HEK293T (cell line): ENCODE measurements around the gene FOXA3.

Source experiments
- CTCF ChIA-PET: fragments of 350-600 bp; formaldehyde crosslinking; extraction: SDS; loops from one replicate; lab custom pipeline; 2021; ENCODE audit warnings: antibody characterized with exemption, inconsistent platforms; lab: Yijun Ruan, JAX
- POLR2A ChIA-PET: fragments of 350-600 bp; formaldehyde crosslinking; extraction: SDS; loops from one replicate; lab custom pipeline; 2020; ENCODE audit warnings: antibody characterized with exemption, inconsistent platforms; lab: Yijun Ruan, JAX
- DNase-seq: peaks from one replicate; pipeline ENCODE4 v3.0.0; 2012; ENCODE audit warnings: mixed read lengths; ENCODE audit errors: extremely low spot score
- ARNT ChIP-seq: fragments of 450-650 bp; IDR thresholded peaks from 2 replicates; pipeline ENCODE4 v1.6.1; 2017; ENCODE audit warnings: mild to moderate bottlenecking
- BHLHE40 ChIP-seq: fragments of 450-650 bp; IDR thresholded peaks from 2 replicates; pipeline ENCODE4 v1.6.1; 2016; ENCODE audit warnings: mild to moderate bottlenecking, moderate library complexity, borderline replicate concordance
- CTBP1 ChIP-seq: fragments of 450-650 bp; IDR thresholded peaks from 2 replicates; pipeline ENCODE4 v1.6.1; 2016; ENCODE audit warnings: borderline replicate concordance
- ELF4 ChIP-seq: fragments of 450-650 bp; IDR thresholded peaks from 2 replicates; pipeline ENCODE4 v1.6.1; 2017; ENCODE audit warnings: antibody characterized with exemption
- FOXA1 ChIP-seq: fragments of 450-650 bp; IDR thresholded peaks from 2 replicates; pipeline ENCODE4 v1.6.1; 2016; ENCODE audit warnings: mild to moderate bottlenecking
- FOXK2 ChIP-seq: fragments of 450-650 bp; IDR thresholded peaks from 2 replicates; pipeline ENCODE4 v1.6.1; 2016; ENCODE audit warnings: mild to moderate bottlenecking
- FOXM1 ChIP-seq: fragments of 450-650 bp; IDR thresholded peaks from 2 replicates; pipeline ENCODE4 v1.6.1; 2017; ENCODE audit warnings: mild to moderate bottlenecking, borderline replicate concordance
- HDGF ChIP-seq: fragments of 450-650 bp; IDR thresholded peaks from 2 replicates; pipeline ENCODE4 v1.6.1; 2017; ENCODE audit warnings: antibody characterized with exemption, borderline replicate concordance
- L3MBTL2 ChIP-seq: fragments of 450-650 bp; conservative IDR thresholded peaks from 2 replicates; pipeline ENCODE4 v1.6.1; 2016; ENCODE audit warnings: mild to moderate bottlenecking
- LEF1 ChIP-seq: fragments of 450-650 bp; IDR thresholded peaks from 2 replicates; pipeline ENCODE4 v1.6.1; 2017; ENCODE audit warnings: mild to moderate bottlenecking, borderline replicate concordance
- NFRKB ChIP-seq: fragments of 450-650 bp; IDR thresholded peaks from 2 replicates; pipeline ENCODE4 v1.6.1; 2016; ENCODE audit warnings: mild to moderate bottlenecking, moderate library complexity
- SP1 ChIP-seq: fragments of 450-650 bp; IDR thresholded peaks from 2 replicates; pipeline ENCODE4 v1.6.1; 2017
- SUZ12 ChIP-seq: fragments of 450-650 bp; IDR thresholded peaks from 2 replicates; pipeline ENCODE4 v1.6.1; 2016; ENCODE audit warnings: mild to moderate bottlenecking
- TARDBP ChIP-seq: fragments of 450-650 bp; IDR thresholded peaks from 2 replicates; pipeline ENCODE4 v1.6.1; 2016
- ZNF384 ChIP-seq: fragments of 450-650 bp; IDR thresholded peaks from 2 replicates; pipeline ENCODE4 v1.6.1; 2016
- TF ChIP-seq, protein P1 (sequence below): fragments of 450-650 bp; IDR thresholded peaks from 2 replicates; pipeline ENCODE4 v1.6.1; 2016

FOXA3 gene

DNA sequence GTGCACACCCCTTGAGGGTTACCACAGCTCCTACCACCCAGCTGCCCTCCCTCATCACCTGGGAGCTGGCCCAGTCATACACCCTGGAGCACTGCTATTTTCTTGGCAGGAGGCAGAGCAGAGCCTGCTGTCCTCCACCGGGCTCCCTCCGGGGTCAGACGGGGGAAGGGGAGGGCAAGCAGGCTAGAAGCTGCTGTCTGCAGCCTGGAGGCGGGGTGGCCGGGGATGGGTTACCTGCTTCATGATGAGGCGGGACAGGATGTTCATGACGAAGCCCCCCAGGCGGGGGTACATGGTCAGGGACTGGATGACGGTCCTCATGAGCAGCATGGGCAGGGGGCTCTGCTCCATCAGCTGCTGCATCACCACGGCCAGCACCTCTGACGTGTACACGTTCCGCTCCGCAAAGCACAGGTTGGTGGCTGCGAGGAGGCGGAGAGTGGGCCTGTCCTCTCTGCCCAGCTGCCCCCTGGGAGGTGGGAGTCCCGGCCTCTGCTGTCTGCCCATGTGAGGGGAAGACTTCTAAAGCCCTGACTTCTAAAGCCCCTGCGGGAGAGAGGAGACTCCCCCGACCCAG lies 46.3 kb upstream of the FOXA3 start:
- TF ChIP-seq ARNT = no peak
- TF ChIP-seq SP1 = no peak
- CTCF ChIA-PET = interaction anchor here (1.4 to 1.8 kb wide), 2 partner anchors 10 to 260 kb away, joined by 4 to 6 read pairs; no protein-coding TSS in a partner anchor
- POLR2A ChIA-PET = no interaction called here
- DNase-seq = no peak

DNA sequence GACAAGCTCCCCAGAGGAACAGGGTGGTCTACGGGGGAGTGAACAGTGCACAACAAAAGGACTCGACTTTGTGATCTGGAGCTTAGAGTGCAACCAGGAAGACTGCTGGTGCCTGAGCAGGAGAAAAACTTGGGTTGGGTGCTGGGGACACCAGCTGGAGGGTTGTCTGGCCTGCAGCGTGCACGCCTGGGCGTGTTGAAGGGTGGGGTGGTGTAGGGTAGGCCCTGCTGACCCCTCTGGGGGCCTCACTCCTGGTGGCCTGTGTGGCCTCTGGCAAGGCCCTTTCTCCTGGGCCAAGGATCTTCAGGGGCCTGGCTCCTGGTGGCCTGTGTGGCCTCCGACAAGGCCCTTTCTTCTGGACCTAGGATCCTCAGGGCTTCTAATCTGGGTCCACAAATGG lies 44.4 kb upstream of the FOXA3 start:
- DNase-seq = no peak
- no peak for TF ChIP-seq BHLHE40
- no peak for TF ChIP-seq SP1
- TF ChIP-seq, protein P1, sequence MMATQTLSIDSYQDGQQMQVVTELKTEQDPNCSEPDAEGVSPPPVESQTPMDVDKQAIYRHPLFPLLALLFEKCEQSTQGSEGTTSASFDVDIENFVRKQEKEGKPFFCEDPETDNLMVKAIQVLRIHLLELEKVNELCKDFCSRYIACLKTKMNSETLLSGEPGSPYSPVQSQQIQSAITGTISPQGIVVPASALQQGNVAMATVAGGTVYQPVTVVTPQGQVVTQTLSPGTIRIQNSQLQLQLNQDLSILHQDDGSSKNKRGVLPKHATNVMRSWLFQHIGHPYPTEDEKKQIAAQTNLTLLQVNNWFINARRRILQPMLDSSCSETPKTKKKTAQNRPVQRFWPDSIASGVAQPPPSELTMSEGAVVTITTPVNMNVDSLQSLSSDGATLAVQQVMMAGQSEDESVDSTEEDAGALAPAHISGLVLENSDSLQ = no peak
- no peak for TF ChIP-seq CTBP1
- TF ChIP-seq FOXK2 = no peak
- TF ChIP-seq FOXM1 = no peak
- TF ChIP-seq HDGF = no peak
- no peak for TF ChIP-seq TARDBP
- TF ChIP-seq SUZ12 = no peak
- ChIA-PET CTCF (no interaction called here), POLR2A (no interaction called here)

DNA sequence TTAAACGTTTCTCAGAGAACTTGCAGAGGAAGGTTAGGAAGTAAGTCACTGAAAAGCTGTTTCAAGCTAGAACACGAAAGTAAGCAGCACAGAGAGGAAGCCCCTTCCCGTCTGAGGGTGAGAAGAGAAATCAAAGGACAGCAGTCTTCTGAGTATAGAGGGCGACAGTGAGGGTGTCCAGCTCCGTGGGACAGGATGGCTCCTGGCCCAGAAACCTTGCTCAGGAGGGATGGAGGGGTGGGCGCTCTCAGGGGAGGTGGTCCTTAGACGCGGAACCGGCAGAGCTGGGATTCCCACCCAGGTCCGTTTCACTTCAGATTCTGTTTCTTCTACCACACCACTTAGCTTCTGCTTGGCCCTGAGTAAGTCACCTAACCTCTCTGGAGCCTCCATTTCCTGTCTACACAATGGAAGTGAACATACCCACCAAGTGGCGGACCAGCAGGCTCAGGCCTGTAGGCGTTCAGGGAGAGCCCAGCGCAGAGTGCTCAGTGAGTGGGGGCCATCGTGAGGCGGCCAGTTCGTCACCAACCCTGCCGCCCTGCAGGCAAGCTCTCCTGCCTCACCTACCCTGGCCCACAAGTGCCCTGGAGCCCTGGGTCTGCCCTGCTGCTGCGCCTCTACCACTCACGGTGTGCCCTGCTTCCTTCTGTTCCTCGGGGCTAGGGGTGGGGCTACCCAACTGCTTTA lies 43.6 kb upstream of the FOXA3 start:
- POLR2A ChIA-PET = no interaction called here
- DNase-seq = no peak
- TF ChIP-seq LEF1 (no peak), ELF4 (no peak), FOXA1 (no peak), ZNF384 (no peak), CTBP1 (no peak), ARNT (no peak), FOXM1 (no peak), SP1 (no peak), SUZ12 (no peak), TARDBP (no peak), HDGF (no peak), NFRKB (no peak), BHLHE40 (no peak)
- TF ChIP-seq, protein P1 = no peak
- CTCF ChIA-PET = no interaction called here

DNA sequence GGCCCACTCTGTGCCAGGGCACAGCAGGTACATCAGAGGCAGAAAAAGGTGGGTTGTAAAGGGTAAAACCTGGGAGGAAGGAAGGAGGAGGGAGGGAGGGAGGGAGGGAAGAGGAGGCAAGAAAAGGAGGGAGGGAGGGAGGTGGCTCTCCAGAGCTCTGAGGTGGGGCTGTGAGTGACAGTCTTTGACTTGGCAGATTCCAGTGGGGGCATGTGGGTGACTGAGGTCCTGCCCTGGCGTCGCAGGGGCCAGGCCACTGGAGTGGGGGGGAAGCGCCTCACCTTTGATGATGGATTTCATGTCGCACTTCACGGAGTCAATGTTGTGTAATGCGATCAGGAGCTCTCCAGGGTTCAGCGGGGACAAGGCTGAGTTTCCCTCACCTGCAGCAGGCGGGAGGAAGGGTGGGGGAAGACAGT lies 43.0 kb upstream of the FOXA3 start:
- ChIA-PET POLR2A (no interaction called here), CTCF (no interaction called here)
- no peak for TF ChIP-seq FOXK2
- TF ChIP-seq, protein P1 = no peak
- no peak for TF ChIP-seq ARNT
- no peak for TF ChIP-seq L3MBTL2
- no peak for TF ChIP-seq ZNF384
- TF ChIP-seq NFRKB = no peak
- no peak for TF ChIP-seq SUZ12
- TF ChIP-seq LEF1 = no peak
- TF ChIP-seq TARDBP = no peak
- no peak for TF ChIP-seq BHLHE40
- no peak for TF ChIP-seq ELF4

DNA sequence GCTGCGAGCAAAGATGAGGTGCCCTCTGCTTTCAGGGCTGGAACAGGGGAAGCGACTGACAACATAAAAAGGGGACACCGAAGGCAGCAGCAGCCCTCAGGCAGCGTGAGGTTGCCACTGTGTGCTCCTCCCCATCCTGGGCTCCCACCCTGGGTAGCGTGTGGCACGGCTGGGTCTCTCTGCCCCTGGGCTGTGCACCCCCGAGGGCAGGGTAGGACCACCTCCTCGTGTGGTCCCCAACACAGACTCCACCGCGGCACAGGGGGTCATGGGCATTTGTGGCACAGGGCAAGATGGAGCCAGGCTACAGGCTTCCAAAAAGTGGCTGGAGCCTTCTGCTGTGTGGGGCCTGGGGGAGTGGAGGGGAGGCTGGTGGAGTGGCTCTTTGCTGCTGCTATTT lies 42.6 kb upstream of the FOXA3 start:
- ChIA-PET POLR2A (no interaction called here), CTCF (no interaction called here)
- TF ChIP-seq ZNF384 (no peak), BHLHE40 (no peak), CTBP1 (no peak), NFRKB (no peak), ELF4 (no peak), LEF1 (no peak), FOXA1 (no peak), SP1 (no peak), ARNT (no peak), L3MBTL2 (no peak), FOXM1 (no peak), HDGF (no peak), FOXK2 (no peak), TARDBP (no peak), SUZ12 (no peak)
- TF ChIP-seq, protein P1 = no peak
- no peak for DNase-seq

More for the DNA sequence above, 43.0 kb upstream of the FOXA3 start:
- DNase-seq = no peak

DNA sequence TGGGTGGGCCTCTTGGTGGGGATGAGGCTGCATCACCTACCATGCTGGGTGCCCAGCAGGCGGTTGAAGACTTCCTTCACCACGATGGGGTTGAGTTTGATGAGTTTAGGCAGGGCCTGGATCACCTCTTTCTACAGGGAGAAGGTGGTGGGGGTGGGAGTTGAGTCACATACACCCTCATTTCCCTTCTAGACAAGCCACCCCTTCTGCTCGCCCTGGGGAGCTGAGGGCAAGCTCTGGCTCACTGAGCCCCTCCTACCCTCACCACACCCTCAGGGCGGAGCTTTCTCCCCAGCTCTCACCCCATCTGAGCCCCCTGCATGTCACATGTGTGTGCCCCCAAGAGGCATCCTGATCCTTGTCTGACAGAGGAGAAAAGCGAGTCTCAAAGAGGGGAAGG lies 41.4 kb upstream of the FOXA3 start:
- TF ChIP-seq NFRKB (no peak), TARDBP (no peak), HDGF (no peak), SUZ12 (no peak), SP1 (no peak), FOXK2 (no peak), BHLHE40 (no peak), ZNF384 (no peak), LEF1 (no peak), CTBP1 (no peak), FOXA1 (no peak), ELF4 (no peak), L3MBTL2 (no peak), ARNT (no peak), FOXM1 (no peak)
- TF ChIP-seq, protein P1 = no peak
- DNase-seq = no peak
- POLR2A ChIA-PET = no interaction called here
- CTCF ChIA-PET = no interaction called here
